Large intestine (tissue), 3 donors: Measurements from ENCODE around the gene TRIM37. TPM values are rescaled to one million over a fixed set of nuclear protein-coding genes. Genes with fewer than 3 reads are reported as not detected.

Source experiments
- DNase-seq, 2 donors: peaks; one replicate each; pipeline versions ENCODE4 v3.0.0 to v3.0.0-alpha.2; 2013
- H3K27ac ChIP-seq: one replicate; pipeline ENCODE4 v1.5.1; 2013; ENCODE audit warnings: low read length
- H3K27me3 ChIP-seq: 2 replicates; pipeline ENCODE4 v1.6.1; 2013; ENCODE audit warnings: low read length; ENCODE audit not compliant: control insufficient read depth, insufficient read depth
- H3K36me3 ChIP-seq: 2 replicates; pipeline ENCODE4 v1.6.1; 2013; ENCODE audit warnings: low read length; ENCODE audit not compliant: control insufficient read depth, insufficient read depth
- H3K4me1 ChIP-seq: one replicate; pipeline ENCODE4 v1.6.1; 2013; ENCODE audit warnings: low read length; ENCODE audit not compliant: control insufficient read depth, insufficient read depth
- H3K4me3 ChIP-seq: one replicate; pipeline ENCODE4 v1.5.1; 2013; ENCODE audit warnings: low read length
- H3K9me3 ChIP-seq: one replicate; pipeline ENCODE4 v1.6.1; 2013; ENCODE audit warnings: mild to moderate bottlenecking, low read depth, low read length, moderate library complexity; ENCODE audit not compliant: control insufficient read depth
- WGBS: methylation state at CpG from one replicate; pipeline ENCODE4 v1.1.5; 2013; ENCODE audit warnings: low lambda C conversion rate; ENCODE audit not compliant: insufficient coverage; 5-methylcytosine and 5-hydroxymethylcytosine counted together
- polyA plus RNA-seq: library from polyadenylated mRNA; unstranded; fragments of 120-200 nt; gene quantifications from one replicate; pipeline ENCODE4 v1.2.1, GENCODE V29; 2013

Gene TRIM37
- polyA plus RNA-seq, 1 donor: 13.9 TPM

DNA sequence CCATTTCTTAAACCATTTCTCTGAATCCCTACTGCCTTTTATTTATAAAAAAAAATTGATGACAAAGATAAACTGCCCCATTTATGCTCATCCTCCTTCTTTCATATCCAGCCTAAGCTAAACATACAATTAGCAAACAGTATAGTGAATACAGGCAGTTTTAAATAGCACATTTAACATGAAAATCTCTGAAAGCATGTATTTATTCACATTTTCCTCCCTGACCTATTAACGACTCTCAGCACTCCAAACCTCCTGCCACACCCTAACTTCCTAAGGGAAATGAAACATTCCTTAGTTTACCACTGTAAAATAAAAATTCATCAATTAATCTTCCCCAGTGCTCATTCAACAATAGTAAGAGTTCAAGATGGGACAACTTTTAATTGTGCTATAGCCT lies 56.9 kb downstream of the TRIM37 start:
- Histone ChIP-seq H3K4me1 (no peaks in the 10 kb centered on the region), H3K27me3 (no peaks in the 10 kb centered on the region), H3K4me3 (no peak overlapping the region), H3K36me3 (peaks cover 15% of the 10 kb centered on the region), H3K9me3 (no peaks in the 10 kb centered on the region), H3K27ac (no peak overlapping the region)
- no peak for DNase-seq
- 60% methylated on average over 1 of the region's 1 CpG for WGBS

DNA sequence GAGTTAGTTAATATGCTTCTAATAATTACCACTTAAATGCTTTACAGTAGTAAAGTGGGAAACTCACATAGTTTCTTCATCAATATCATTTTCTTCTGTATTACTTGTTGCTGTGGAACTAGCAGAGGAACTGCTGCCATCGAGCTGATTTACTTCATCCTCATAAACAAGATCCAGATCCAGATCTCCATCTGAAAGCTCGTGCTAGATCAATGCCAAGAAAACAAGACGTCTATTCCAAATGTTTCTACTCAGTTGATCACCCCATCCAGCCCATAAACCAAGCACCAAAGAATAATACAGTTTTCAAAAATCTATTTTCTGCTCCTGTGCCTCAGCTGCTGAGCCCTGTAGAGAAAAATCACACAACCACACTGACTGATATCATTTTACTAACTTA lies 59.1 kb downstream of the TRIM37 start:
- Histone ChIP-seq H3K27ac (no peak overlapping the region), H3K36me3 (peaks cover 29% of the 10 kb centered on the region), H3K9me3 (no peaks in the 10 kb centered on the region), H3K4me3 (no peak overlapping the region), H3K27me3 (no peaks in the 10 kb centered on the region), H3K4me1 (no peaks in the 10 kb centered on the region)
- no CpG with 5 or more reads among the region's 3 CpGs for WGBS
- DNase-seq: no peak

DNA sequence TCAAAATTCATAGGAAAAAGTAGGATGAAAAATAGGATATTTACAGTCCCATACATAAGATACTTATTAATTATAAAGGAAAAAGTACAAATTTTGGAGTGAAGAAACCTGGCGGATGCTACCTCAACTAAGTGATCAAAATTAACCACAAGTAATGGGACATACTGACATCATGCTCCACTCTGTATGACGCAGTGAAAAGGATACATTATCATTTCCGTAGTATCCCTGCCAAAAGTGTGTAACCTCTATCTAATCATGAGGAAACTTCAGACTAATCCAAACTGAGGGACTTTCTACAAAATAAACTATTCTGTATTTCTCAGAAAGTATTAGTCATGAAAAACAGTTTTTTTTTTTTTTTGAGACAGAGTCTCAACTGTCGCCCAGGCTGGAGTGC lies 60.5 kb downstream of the TRIM37 start:
- Histone ChIP-seq H3K4me3 (no peak overlapping the region), H3K36me3 (peaks cover 29% of the 10 kb centered on the region), H3K4me1 (no peaks in the 10 kb centered on the region), H3K9me3 (no peaks in the 10 kb centered on the region), H3K27ac (no peak overlapping the region), H3K27me3 (no peaks in the 10 kb centered on the region)
- WGBS: no CpG with 5 or more reads among the region's 4 CpGs
- no peak for DNase-seq

DNA sequence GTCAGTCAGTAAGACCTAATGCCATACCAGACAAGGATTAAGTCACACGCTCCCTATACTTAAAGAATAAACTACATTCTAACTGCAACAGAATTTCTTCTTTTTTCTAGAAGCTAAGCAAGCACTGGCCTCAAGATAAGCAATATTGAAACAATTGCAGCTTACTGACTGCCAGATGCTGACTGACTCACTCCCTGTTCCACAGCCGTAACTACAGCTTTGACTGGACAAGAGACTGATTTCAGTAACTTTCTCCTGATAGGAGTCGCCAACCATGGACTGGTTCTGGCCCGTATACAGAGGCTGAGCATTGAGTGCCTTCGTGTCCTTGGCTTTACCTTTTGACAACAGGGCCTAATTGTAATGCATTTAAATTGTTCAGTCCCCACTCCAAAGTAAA lies 67.9 kb downstream of the TRIM37 start:
- H3K36me3 ChIP-seq: peaks cover 16% of the 10 kb centered on the region
- no peaks in the 10 kb centered on the region for H3K27me3 ChIP-seq
- H3K27ac ChIP-seq: no peak overlapping the region
- no peaks in the 10 kb centered on the region for H3K4me1 ChIP-seq
- H3K4me3 ChIP-seq: no peak overlapping the region
- no peaks in the 10 kb centered on the region for H3K9me3 ChIP-seq
- DNase-seq: no peak
- no CpG with 5 or more reads among the region's 5 CpGs for WGBS

DNA sequence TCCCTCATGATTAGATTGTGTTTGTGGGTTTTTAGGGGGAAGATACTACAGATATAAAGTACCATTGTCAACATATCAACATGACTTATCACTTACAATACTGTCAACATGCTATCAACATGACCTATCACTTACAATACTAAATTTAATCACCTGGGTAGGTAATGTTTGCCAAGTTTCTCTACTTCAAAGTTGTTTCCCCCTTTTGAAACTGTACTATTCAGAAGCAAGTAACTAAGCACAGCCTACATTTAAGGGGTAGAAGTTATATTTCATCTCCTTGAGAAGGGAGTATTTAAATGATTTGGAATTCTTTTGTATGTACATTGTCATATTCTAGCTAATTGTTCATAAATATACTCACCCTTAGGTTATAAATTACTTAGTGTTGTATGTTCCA lies 68.7 kb downstream of the TRIM37 start:
- Histone ChIP-seq H3K4me1 (no peaks in the 10 kb centered on the region), H3K4me3 (no peak overlapping the region), H3K27me3 (no peaks in the 10 kb centered on the region), H3K36me3 (peaks cover 11% of the 10 kb centered on the region), H3K9me3 (no peaks in the 10 kb centered on the region), H3K27ac (no peak overlapping the region)
- DNase-seq: no peak

DNA sequence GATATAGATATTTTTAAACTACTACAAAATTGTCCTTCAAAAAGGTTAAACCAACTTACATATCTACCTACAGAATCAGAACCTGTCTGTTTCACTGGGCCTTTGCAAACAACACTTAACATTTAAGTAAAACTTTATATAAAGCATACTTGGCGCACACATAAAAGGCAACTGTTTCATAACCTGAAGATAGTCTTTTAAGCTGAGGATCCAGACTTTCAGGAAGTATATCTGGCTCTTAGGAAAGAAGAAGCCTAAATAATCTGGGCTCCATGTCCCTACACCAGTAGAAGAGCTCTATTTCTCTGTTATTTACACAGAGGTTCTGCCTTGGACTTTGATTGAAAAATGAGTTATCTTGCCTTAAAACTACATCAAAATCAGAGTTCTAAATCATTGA lies 75.9 kb downstream of the TRIM37 start:
- no peak for DNase-seq
- Histone ChIP-seq H3K36me3 (peaks cover 12% of the 10 kb centered on the region), H3K4me3 (no peak overlapping the region), H3K27me3 (no peaks in the 10 kb centered on the region), H3K27ac (no peak overlapping the region), H3K4me1 (no peaks in the 10 kb centered on the region), H3K9me3 (no peaks in the 10 kb centered on the region)
- no CpG with 5 or more reads among the region's 1 CpG for WGBS

DNA sequence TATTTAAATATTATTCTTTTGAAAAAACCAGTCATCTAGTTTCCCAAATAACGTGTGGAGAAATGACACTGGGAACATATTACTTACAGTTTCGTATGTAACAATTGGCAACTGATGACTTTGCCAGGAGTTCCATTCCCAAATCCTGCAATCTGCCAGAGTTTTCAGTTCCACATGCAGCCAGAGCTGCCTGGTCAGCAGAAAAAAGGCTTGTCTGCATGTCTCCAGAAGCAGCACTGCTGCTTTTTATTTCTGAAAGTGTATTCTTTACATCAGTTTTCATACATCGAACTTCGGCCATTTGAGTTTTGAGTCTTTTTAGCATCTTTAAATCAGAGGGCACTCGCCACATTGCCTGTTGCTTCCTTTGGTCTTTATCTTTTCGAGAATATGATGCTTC lies 78.4 kb downstream of the TRIM37 start:
- Histone ChIP-seq H3K27me3 (no peaks in the 10 kb centered on the region), H3K4me3 (no peak overlapping the region), H3K27ac (no peak overlapping the region), H3K36me3 (peaks cover 12% of the 10 kb centered on the region), H3K9me3 (no peaks in the 10 kb centered on the region), H3K4me1 (no peaks in the 10 kb centered on the region)
- WGBS: 94% methylated on average over 3 of the region's 6 CpGs
- DNase-seq: no peak

DNA sequence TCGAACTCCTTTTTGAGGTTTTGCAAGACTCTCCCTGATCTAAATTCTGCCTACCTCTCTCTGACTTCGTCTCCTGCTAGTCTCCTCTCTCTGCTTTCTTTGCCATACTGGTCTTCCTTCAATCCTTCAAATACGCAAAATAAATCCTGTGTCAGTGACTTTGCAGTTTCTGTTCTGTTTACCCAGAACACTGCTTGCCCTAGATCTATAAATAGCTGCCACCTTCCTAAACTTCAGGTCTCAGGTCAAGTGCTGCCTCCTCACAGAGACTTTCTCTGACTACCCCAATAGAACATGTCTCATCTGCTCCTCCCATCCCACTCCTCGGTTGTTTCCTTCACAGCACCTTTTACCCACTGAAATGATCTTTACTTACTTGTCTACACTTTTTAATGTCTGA lies 78.9 kb downstream of the TRIM37 start:
- no peak overlapping the region for H3K4me3 ChIP-seq
- H3K27ac ChIP-seq: no peak overlapping the region
- H3K4me1 ChIP-seq: no peaks in the 10 kb centered on the region
- no peaks in the 10 kb centered on the region for H3K9me3 ChIP-seq
- 96% methylated on average over 2 of the region's 4 CpGs for WGBS
- H3K36me3 ChIP-seq: peaks cover 12% of the 10 kb centered on the region
- no peaks in the 10 kb centered on the region for H3K27me3 ChIP-seq
- no peak for DNase-seq

DNA sequence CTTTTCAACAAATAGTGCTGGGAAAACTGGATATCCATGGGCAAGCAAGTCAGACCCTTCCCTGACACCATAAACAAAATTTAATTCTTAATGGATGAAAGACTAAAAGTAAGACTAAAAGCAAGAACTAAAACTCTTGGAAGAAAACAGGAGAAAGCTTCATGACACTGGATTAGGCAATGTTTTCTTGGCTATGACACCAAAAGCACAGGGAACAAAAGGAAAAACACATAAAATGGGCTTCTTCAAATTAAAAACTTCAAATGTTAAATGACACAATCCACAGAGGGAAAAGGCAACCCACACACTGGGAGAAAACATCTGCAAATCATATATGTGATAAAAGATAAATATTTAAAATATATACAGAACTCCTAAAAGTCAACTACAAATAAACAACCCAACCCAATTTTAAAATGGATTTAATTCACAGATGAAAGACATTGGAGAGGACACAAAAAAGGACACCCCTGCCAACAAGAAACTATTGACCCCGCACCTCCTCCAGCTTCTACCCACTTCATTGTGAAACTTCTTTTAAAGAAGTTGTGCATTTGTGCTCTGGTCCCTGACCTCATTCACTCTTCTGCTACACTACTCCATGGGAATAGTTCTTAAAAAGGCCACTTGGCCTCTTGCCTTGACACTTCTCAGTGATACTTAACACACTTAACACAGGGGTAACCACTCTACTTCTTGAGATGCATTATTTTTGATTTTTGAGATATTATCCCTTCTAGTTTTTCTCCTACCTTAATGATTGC lies 80.3 kb downstream of the TRIM37 start:
- Histone ChIP-seq H3K27ac (no peak overlapping the region), H3K4me1 (no peaks in the 10 kb centered on the region), H3K36me3 (peaks cover 8% of the 10 kb centered on the region), H3K27me3 (no peaks in the 10 kb centered on the region), H3K9me3 (no peaks in the 10 kb centered on the region), H3K4me3 (no peak overlapping the region)
- WGBS: no CpG with 5 or more reads among the region's 1 CpG
- DNase-seq: no peak

DNA sequence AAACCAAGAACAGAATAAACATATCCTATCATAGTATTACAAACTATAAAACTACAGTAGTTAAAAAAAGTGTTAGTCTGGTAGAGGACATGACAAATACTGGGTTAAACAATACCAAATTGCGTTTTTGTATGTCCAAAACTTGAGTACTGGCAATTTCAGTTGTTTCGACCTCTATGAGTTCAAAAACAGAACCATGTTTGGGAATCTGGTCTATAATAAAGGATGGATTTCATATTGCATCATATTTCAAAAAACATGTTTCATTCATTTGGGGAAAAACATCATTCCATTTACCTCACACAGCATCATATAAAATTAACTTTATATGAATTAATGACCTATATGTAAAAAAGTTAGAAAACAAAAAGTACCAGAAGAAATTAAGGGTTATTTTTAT lies 81.8 kb downstream of the TRIM37 start:
- no peak overlapping the region for H3K27ac ChIP-seq

DNA sequence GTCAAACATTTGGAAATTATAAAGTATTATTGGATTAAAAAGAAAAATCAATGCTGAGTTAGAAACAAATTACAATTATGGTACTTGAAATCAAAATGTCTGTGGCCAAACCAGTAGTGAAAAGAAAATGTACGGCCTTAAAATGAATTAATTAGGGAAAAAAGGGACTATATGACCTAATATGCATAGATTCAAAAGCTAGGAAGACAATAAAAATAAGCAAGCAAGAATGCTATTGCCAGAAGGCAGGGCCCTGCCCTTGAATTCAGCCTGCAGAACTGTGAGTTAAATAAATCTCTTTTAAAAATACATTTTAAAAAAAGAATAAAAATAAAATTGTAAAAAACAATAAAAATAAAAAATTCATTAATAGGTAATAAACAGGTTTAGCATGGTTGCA lies 88.7 kb downstream of the TRIM37 start:
- H3K4me3 ChIP-seq: no peak overlapping the region
- no peak for DNase-seq
- no peaks in the 10 kb centered on the region for H3K9me3 ChIP-seq
- H3K4me1 ChIP-seq: no peaks in the 10 kb centered on the region
- H3K36me3 ChIP-seq: peaks cover 6% of the 10 kb centered on the region
- H3K27ac ChIP-seq: no peak overlapping the region
- no CpG with 5 or more reads among the region's 1 CpG for WGBS
- H3K27me3 ChIP-seq: no peaks in the 10 kb centered on the region

More for the DNA sequence above, 81.8 kb downstream of the TRIM37 start:
- no peak overlapping the region for H3K4me3 ChIP-seq
- no peaks in the 10 kb centered on the region for H3K9me3 ChIP-seq
- DNase-seq: no peak
- WGBS: 83% methylated on average over 1 of the region's 2 CpGs
- H3K36me3 ChIP-seq: peaks cover 8% of the 10 kb centered on the region
- H3K27me3 ChIP-seq: no peaks in the 10 kb centered on the region
- H3K4me1 ChIP-seq: no peaks in the 10 kb centered on the region
